K562 (cell line): Measurements from ENCODE around the gene OR2D2. TPM values are rescaled to one million over a fixed set of nuclear protein-coding genes. Genes with fewer than 3 reads are reported as not detected.
A peak's percentile ranks its signal among the peaks of the same experiment; 100 is the strongest.

Experiments used
- CBFA2T3 ChIP-seq: fragments of 450-650 bp; IDR thresholded peaks from 2 replicates; pipeline ENCODE4 v1.6.1; 2017
- DMBX1 ChIP-seq: fragments of 250-450 bp; sonication (Bioruptor Pico); IDR thresholded peaks from 2 replicates; pipeline ENCODE4 v1.8.0; 2022; ENCODE audit warnings: inconsistent platforms, mild to moderate bottlenecking, moderate library complexity, borderline replicate concordance
- HBP1 ChIP-seq: fragments of 450-650 bp; formaldehyde crosslinking; IDR thresholded peaks from 2 replicates; pipeline ENCODE4 v1.4.0; 2022; ENCODE audit warnings: missing genetic modification characterization
- HOXB6 ChIP-seq: fragments of 250-450 bp; sonication (Bioruptor Pico); IDR thresholded peaks from 2 replicates; pipeline ENCODE4 v1.5.1; 2022; ENCODE audit warnings: mild to moderate bottlenecking, borderline replicate concordance
- NFXL1 ChIP-seq: fragments of 450-650 bp; formaldehyde crosslinking; IDR thresholded peaks from 2 replicates; pipeline ENCODE4 v1.4.0; 2021; ENCODE audit warnings: mild to moderate bottlenecking
- PCBP1 ChIP-seq: fragments of 200-400 bp; formaldehyde crosslinking; IDR thresholded peaks from 2 replicates; pipeline ENCODE4 v1.6.1; 2018; ENCODE audit warnings: mild to moderate bottlenecking, low read depth, low read length; ENCODE audit not compliant: poor library complexity, severe bottlenecking
- SRSF1 ChIP-seq: fragments of 200-400 bp; formaldehyde crosslinking; IDR thresholded peaks from 2 replicates; pipeline ENCODE4 v1.6.1; 2017; ENCODE audit warnings: mild to moderate bottlenecking, low read depth, low read length, moderate library complexity
- WHSC1 ChIP-seq: IDR thresholded peaks from one replicate; pipeline ENCODE4 v1.6.1; 2012; ENCODE audit warnings: low read length, control low read depth, inconsistent platforms
- ZKSCAN3 ChIP-seq: fragments of 250-450 bp; sonication (Bioruptor Pico); IDR thresholded peaks from 2 replicates; pipeline ENCODE4 v1.4.0; 2020
- ZNF263 ChIP-seq: sonication (generic); formaldehyde crosslinking; IDR thresholded peaks from 2 replicates; pipeline ENCODE4 v1.8.0; 2022; ENCODE audit warnings: mild to moderate bottlenecking, missing genetic modification reagents, borderline replicate concordance
- ZNF354B ChIP-seq: fragments of 250-450 bp; sonication (Bioruptor Pico); IDR thresholded peaks from 2 replicates; pipeline ENCODE4 v1.4.0; 2020
- ZNF696 ChIP-seq: fragments of 250-450 bp; sonication (Bioruptor Pico); conservative IDR thresholded peaks from 2 replicates; pipeline ENCODE4 v1.4.0; 2020; ENCODE audit warnings: mild to moderate bottlenecking, moderate library complexity
- polyA plus RNA-seq, 8 experiments: library from polyadenylated mRNA; depleted of rRNA in 4 of 8; stranded (reverse) in 5 of 8; unstranded in 3 of 8; fragments of >200 nt; fragmentation: Nextera tagmentation in 2 of 8; fragmentation: Illumina TruSeq in 1 of 8; extraction: Ambion mirVana in 2 of 8; extraction: Trizol in 1 of 8; gene quantifications; 2 replicates each; pipeline versions ENCODE4 v1.2.1 to v1.2.3, GENCODE V29; 2011 to 2014; ENCODE audit warnings: inconsistent platforms in 1 of 8, missing spikeins in 1 of 8
- total RNA-seq, 7 experiments: library from RNA; depleted of rRNA in 6 of 7; stranded (reverse); fragments of >200 nt in 6 of 7; fragmentation: Illumina TruSeq in 2 of 7; extraction: Trizol in 2 of 7; gene quantifications; 2 replicates each; pipeline versions ENCODE4 v1.2.1 to v1.2.3, GENCODE V29; 2011 to 2021; ENCODE audit warnings: low replicate concordance in 1 of 7
- TF ChIP-seq, protein P1 (sequence below): fragments of 250-450 bp; sonication (Bioruptor Pico); IDR thresholded peaks from 2 replicates; pipeline ENCODE4 v1.4.0; 2020; ENCODE audit warnings: mild to moderate bottlenecking, moderate library complexity, borderline replicate concordance
- TF ChIP-seq, protein P2 (sequence below): fragments of 250-450 bp; sonication (Bioruptor Pico); IDR thresholded peaks from 2 replicates; pipeline ENCODE4 v1.4.0; 2020; ENCODE audit warnings: mild to moderate bottlenecking, moderate library complexity
- TF ChIP-seq, protein P3 (sequence below): fragments of 250-450 bp; sonication (Bioruptor Pico); IDR thresholded peaks from 2 replicates; pipeline ENCODE4 v1.5.0; 2021

Gene OR2D2
- total and polyA plus RNA-seq, 9 of the 15 experiments (the other 6 are each of a cell fraction or from before 2014, with no cell fraction given): 0.10 to 1.0 (median 0.57) TPM; not detected in 2

- TF ChIP-seq, protein P1, sequence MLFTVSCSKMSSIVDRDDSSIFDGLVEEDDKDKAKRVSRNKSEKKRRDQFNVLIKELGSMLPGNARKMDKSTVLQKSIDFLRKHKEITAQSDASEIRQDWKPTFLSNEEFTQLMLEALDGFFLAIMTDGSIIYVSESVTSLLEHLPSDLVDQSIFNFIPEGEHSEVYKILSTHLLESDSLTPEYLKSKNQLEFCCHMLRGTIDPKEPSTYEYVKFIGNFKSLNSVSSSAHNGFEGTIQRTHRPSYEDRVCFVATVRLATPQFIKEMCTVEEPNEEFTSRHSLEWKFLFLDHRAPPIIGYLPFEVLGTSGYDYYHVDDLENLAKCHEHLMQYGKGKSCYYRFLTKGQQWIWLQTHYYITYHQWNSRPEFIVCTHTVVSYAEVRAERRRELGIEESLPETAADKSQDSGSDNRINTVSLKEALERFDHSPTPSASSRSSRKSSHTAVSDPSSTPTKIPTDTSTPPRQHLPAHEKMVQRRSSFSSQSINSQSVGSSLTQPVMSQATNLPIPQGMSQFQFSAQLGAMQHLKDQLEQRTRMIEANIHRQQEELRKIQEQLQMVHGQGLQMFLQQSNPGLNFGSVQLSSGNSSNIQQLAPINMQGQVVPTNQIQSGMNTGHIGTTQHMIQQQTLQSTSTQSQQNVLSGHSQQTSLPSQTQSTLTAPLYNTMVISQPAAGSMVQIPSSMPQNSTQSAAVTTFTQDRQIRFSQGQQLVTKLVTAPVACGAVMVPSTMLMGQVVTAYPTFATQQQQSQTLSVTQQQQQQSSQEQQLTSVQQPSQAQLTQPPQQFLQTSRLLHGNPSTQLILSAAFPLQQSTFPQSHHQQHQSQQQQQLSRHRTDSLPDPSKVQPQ: no peak
- TF ChIP-seq, protein P2, sequence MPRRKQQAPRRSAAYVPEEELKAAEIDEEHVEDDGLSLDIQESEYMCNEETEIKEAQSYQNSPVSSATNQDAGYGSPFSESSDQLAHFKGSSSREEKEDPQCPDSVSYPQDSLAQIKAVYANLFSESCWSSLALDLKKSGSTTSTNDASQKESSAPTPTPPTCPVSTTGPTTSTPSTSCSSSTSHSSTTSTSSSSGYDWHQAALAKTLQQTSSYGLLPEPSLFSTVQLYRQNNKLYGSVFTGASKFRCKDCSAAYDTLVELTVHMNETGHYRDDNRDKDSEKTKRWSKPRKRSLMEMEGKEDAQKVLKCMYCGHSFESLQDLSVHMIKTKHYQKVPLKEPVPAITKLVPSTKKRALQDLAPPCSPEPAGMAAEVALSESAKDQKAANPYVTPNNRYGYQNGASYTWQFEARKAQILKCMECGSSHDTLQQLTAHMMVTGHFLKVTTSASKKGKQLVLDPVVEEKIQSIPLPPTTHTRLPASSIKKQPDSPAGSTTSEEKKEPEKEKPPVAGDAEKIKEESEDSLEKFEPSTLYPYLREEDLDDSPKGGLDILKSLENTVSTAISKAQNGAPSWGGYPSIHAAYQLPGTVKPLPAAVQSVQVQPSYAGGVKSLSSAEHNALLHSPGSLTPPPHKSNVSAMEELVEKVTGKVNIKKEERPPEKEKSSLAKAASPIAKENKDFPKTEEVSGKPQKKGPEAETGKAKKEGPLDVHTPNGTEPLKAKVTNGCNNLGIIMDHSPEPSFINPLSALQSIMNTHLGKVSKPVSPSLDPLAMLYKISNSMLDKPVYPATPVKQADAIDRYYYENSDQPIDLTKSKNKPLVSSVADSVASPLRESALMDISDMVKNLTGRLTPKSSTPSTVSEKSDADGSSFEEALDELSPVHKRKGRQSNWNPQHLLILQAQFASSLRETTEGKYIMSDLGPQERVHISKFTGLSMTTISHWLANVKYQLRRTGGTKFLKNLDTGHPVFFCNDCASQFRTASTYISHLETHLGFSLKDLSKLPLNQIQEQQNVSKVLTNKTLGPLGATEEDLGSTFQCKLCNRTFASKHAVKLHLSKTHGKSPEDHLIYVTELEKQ (CRISPR knock-in tag): no peak
- TF ChIP-seq PCBP1 (no peak), ZNF263 (CRISPR knock-in tag) (no peak), SRSF1 (no peak), NFXL1 (CRISPR knock-in tag) (no peak), DMBX1 (CRISPR knock-in tag) (no peak), ZKSCAN3 (CRISPR knock-in tag) (no peak), ZNF696 (CRISPR knock-in tag) (no peak), WHSC1 (no peak), CBFA2T3 (no peak), HOXB6 (CRISPR knock-in tag) (no peak), HBP1 (0 out of 2 replicates have a peak, but pooled peaks have one; percentile 39), ZNF354B (CRISPR knock-in tag) (no peak)
- TF ChIP-seq, protein P3, sequence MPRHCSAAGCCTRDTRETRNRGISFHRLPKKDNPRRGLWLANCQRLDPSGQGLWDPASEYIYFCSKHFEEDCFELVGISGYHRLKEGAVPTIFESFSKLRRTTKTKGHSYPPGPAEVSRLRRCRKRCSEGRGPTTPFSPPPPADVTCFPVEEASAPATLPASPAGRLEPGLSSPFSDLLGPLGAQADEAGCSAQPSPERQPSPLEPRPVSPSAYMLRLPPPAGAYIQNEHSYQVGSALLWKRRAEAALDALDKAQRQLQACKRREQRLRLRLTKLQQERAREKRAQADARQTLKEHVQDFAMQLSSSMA (CRISPR knock-in tag): no peak
Measured at GRCh38 chr11:6925007-6925577, 32.8 kb upstream of the OR2D2 start (continued).
